Mammary epithelial cell (primary cell): ENCODE data around the gene PMF1.

Experiments used
- EZH2 ChIP-seq: IDR thresholded peaks from 2 replicates; pipeline ENCODE4 v1.6.1; 2012; ENCODE audit warnings: low read length, inconsistent platforms, borderline replicate concordance
- TF ChIP-seq, protein P1 (sequence below), 2 donors: IDR thresholded peaks in 1 of 2; conservative IDR thresholded peaks in 1 of 2; 2 replicates each; pipeline ENCODE4 v1.5.1; 2011 to 2012; ENCODE audit warnings: inconsistent platforms in 2 of 2, low read length in 2 of 2, mild to moderate bottlenecking in 2 of 2, control low read depth in 1 of 2, low read depth in 1 of 2; ENCODE audit not compliant: insufficient read depth in 1 of 2; ENCODE audit errors: extremely low read depth in 1 of 2

DNA sequence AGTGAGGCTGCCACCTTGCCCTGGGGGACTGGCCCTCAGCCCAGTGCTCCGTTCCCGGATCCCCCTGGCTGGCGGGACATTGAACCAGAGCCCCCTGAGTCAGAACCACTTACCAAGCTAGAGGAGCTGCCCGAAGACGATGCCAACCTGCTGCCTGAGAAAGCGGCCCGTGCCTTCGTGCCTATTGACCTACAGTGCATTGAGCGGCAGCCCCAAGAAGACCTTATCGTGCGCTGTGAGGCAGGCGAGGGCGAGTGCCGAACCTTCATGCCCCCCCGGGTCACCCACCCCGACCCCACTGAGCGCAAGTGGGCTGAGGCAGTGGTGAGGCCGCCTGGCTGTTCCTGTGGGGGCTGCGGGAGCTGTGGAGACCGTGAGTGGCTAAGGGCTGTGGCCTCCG is 72.6 kb downstream of the PMF1 start:
- TF ChIP-seq, protein P1, sequence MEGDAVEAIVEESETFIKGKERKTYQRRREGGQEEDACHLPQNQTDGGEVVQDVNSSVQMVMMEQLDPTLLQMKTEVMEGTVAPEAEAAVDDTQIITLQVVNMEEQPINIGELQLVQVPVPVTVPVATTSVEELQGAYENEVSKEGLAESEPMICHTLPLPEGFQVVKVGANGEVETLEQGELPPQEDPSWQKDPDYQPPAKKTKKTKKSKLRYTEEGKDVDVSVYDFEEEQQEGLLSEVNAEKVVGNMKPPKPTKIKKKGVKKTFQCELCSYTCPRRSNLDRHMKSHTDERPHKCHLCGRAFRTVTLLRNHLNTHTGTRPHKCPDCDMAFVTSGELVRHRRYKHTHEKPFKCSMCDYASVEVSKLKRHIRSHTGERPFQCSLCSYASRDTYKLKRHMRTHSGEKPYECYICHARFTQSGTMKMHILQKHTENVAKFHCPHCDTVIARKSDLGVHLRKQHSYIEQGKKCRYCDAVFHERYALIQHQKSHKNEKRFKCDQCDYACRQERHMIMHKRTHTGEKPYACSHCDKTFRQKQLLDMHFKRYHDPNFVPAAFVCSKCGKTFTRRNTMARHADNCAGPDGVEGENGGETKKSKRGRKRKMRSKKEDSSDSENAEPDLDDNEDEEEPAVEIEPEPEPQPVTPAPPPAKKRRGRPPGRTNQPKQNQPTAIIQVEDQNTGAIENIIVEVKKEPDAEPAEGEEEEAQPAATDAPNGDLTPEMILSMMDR (conservative IDR thresholded peaks at IDR 0.05 in 1 of 2, IDR thresholded peaks at IDR 0.05 in 1 of 2; ENCODE audit: extremely low read depth in 1 of 2, insufficient read depth in 1 of 2, low read depth in 1 of 2, low read length in 2 of 2) = no peak
- no peak for TF ChIP-seq EZH2
